Tibial artery (tissue), 4 donors: ENCODE data around the gene BRAP.
A peak's percentile ranks its signal among the peaks of the same experiment; 100 is the strongest.
"Not testable (repeated sequence)": the region's sequence is repeated elsewhere in the genome, so short reads cannot be mapped to it uniquely, and the experiment has no call there.

ENCODE experiments used
- DNase-seq, 2 donors: peaks; one replicate each; pipeline ENCODE4 v3.0.0-alpha.2; 2019
- H3K27ac ChIP-seq, 2 donors: fragments of 200-600 bp; sonication (generic) in 1 of 2; 1 replicate in 1 of 2; 2 replicates in 1 of 2; pipeline ENCODE4 v1.5.1; 2018 to 2019; ENCODE audit warnings: mild to moderate bottlenecking in 1 of 2
- H3K27me3 ChIP-seq, 2 donors: fragments of 200-600 bp; sonication (generic) in 1 of 2; one replicate each; pipeline versions ENCODE4 v1.5.1 to v1.6.0; 2016 to 2019
- H3K36me3 ChIP-seq, 3 donors: fragments of 200-600 bp; sonication (generic) in 2 of 3; one replicate each; pipeline ENCODE4 v1.5.1; 2016 to 2019; ENCODE audit warnings: mild to moderate bottlenecking in 2 of 3
- H3K4me1 ChIP-seq, 4 donors: fragments of 200-600 bp; sonication (generic) in 2 of 4; 1 replicate in 3 of 4; 2 replicates in 1 of 4; pipeline ENCODE4 v1.5.1; 2016 to 2019
- H3K4me3 ChIP-seq, 2 donors: fragments of 200-600 bp; sonication (generic) in 1 of 2; 1 replicate in 1 of 2; 2 replicates in 1 of 2; pipeline ENCODE4 v1.5.1; 2018 to 2019; ENCODE audit warnings: mild to moderate bottlenecking in 2 of 2
- H3K9me3 ChIP-seq, 3 donors: fragments of 200-600 bp; sonication (generic) in 1 of 3; one replicate each; pipeline ENCODE4 v1.5.1; 2016 to 2019
- CTCF ChIP-seq, 2 experiments: fragments of 200-600 bp in 1 of 2; fragments of 450-650 bp in 1 of 2; IDR thresholded peaks; one replicate each; pipeline ENCODE4 v1.5.1; 2017 to 2019; ENCODE audit warnings: antibody characterized with exemption in 2 of 2, mild to moderate bottlenecking in 1 of 2, moderate library complexity in 1 of 2
- intact Hi-C: fragments of 100-400 bp; cut with DNase I; formaldehyde crosslinking; loops from one replicate; pipeline ENCODE4 v1.15.0; 2023; ENCODE audit warnings: low total_unique reads

Gene BRAP

GRCh38 chr12:111605911-111606766 is 79.6 kb downstream of the BRAP start:
- Histone ChIP-seq H3K9me3 (no peaks in the 10 kb centered on the region), H3K36me3 (no peaks in the 10 kb centered on the region), H3K4me3 (no peak overlapping the region), H3K27ac (no peak overlapping the region), H3K27me3 (no peaks in the 10 kb centered on the region), H3K4me1 (no peaks in the 10 kb centered on the region)
- intact Hi-C loops = no loop called here
- DNase-seq = no peak
- no peak for TF ChIP-seq CTCF (IDR thresholded peaks at IDR 0.05)

GRCh38 chr12:111602857-111603256 is 82.9 kb downstream of the BRAP start:
- H3K27ac ChIP-seq, H3K4me1 ChIP-seq, H3K9me3 ChIP-seq, DNase-seq, H3K27me3 ChIP-seq, H3K36me3 ChIP-seq, H3K4me3 ChIP-seq, intact Hi-C loops: not testable (repeated sequence)

- H3K27me3 ChIP-seq = no peaks in the 10 kb centered on the region
- H3K27ac ChIP-seq = no peak overlapping the region
- intact Hi-C loops = no loop called here
- H3K4me3 ChIP-seq = no peak overlapping the region
- H3K36me3 ChIP-seq = no peaks in the 10 kb centered on the region
- no peaks in the 10 kb centered on the region for H3K9me3 ChIP-seq
- no peak for TF ChIP-seq CTCF (IDR thresholded peaks at IDR 0.05)
- peaks cover 0 to 11% (median 3%) of the 10 kb centered on the region in 4 donors for H3K4me1 ChIP-seq
- no peak for DNase-seq
Measured at GRCh38 chr12:111602348-111602747, 83.4 kb downstream of the BRAP start.

GRCh38 chr12:111600986-111601385 is 84.8 kb downstream of the BRAP start:
- H3K4me1 ChIP-seq = peaks cover 0 to 23% (median 13%) of the 10 kb centered on the region in 4 donors
- DNase-seq = peak in 1 of 2 donors; percentile 45
- H3K27ac ChIP-seq, H3K4me3 ChIP-seq, H3K36me3 ChIP-seq, H3K27me3 ChIP-seq, H3K9me3 ChIP-seq, intact Hi-C loops: not testable (repeated sequence)

- no peak for TF ChIP-seq CTCF (IDR thresholded peaks at IDR 0.05)
- peaks cover 0 to 31% (median 20%) of the 10 kb centered on the region in 4 donors for H3K4me1 ChIP-seq
- no peaks in the 10 kb centered on the region for H3K27me3 ChIP-seq
- H3K4me3 ChIP-seq = peak overlapping the region; percentile 91 to 95
- intact Hi-C loops = no loop called here
- H3K27ac ChIP-seq = peak overlapping the region; percentile 92 to 95
- H3K9me3 ChIP-seq = no peaks in the 10 kb centered on the region
- DNase-seq = no peak
- no peaks in the 10 kb centered on the region for H3K36me3 ChIP-seq
Measured at GRCh38 chr12:111600205-111600642, 85.5 kb downstream of the BRAP start.

- intact Hi-C loops = no loop called here
- peak overlapping the region; percentile 91 to 95 for H3K4me3 ChIP-seq
- no peaks in the 10 kb centered on the region for H3K36me3 ChIP-seq
- H3K27me3 ChIP-seq = no peaks in the 10 kb centered on the region
- H3K4me1 ChIP-seq = peaks cover 0 to 37% (median 25%) of the 10 kb centered on the region in 4 donors
- peak overlapping the region; percentile 92 to 95 for H3K27ac ChIP-seq
- H3K9me3 ChIP-seq = no peaks in the 10 kb centered on the region
- no peak for TF ChIP-seq CTCF (IDR thresholded peaks at IDR 0.05)
- DNase-seq = peak; percentile 91 to 94
Measured at GRCh38 chr12:111599453-111600204, 86.1 kb downstream of the BRAP start.
